ENCODE results near the gene ORM2.

Gene ORM2

GRCh38 chr9:114346146-114346545 lies 16.5 kb downstream of the ORM2 start:
- no peak for FAIRE-seq

GRCh38 chr9:114347675-114348074 lies 18.0 kb downstream of the ORM2 start:
- no peak for FAIRE-seq
- no peak for DNase-seq (ENCODE audit: insufficient read length, low spot score)

More at GRCh38 chr9:114346146-114346545, 16.5 kb downstream of the ORM2 start:
- DNase-seq (ENCODE audit: insufficient read length, low spot score) = no peak

- DNase-seq (ENCODE audit: insufficient read length, low spot score) (no peak), FAIRE-seq (no peak)
These were observed 18.7 kb downstream of the ORM2 start for GRCh38 chr9:114348261-114348905.

GRCh38 chr9:114348906-114349482 lies 19.3 kb downstream of the ORM2 start:
- DNase-seq (ENCODE audit: insufficient read length, low spot score) (peak; percentile 86), FAIRE-seq (peak; percentile 42)

- FAIRE-seq (no peak), DNase-seq (ENCODE audit: insufficient read length, low spot score) (no peak)
These were observed 20.2 kb downstream of the ORM2 start for GRCh38 chr9:114349713-114350480.

GRCh38 chr9:114350636-114351401 lies 21.1 kb downstream of the ORM2 start:
- DNase-seq (ENCODE audit: insufficient read length, low spot score) (no peak), FAIRE-seq (no peak)

- DNase-seq (ENCODE audit: insufficient read length, low spot score) = no peak
- FAIRE-seq = no peak
These were observed 22.3 kb downstream of the ORM2 start for GRCh38 chr9:114351932-114352331.

GRCh38 chr9:114355821-114356220 lies 26.2 kb downstream of the ORM2 start:
- DNase-seq (ENCODE audit: insufficient read length, low spot score) = no peak
- no peak for FAIRE-seq

- FAIRE-seq (no peak), DNase-seq (ENCODE audit: insufficient read length, low spot score) (no peak)
These were observed 27.1 kb downstream of the ORM2 start for GRCh38 chr9:114356792-114357191.

GRCh38 chr9:114357360-114357759 lies 27.7 kb downstream of the ORM2 start:
- no peak for DNase-seq (ENCODE audit: insufficient read length, low spot score)

GRCh38 chr9:114357911-114358328 lies 28.3 kb downstream of the ORM2 start:
- DNase-seq (ENCODE audit: insufficient read length, low spot score) (no peak), FAIRE-seq (no peak)

More at GRCh38 chr9:114357360-114357759, 27.7 kb downstream of the ORM2 start:
- FAIRE-seq = no peak

- FAIRE-seq = no peak
- DNase-seq (ENCODE audit: insufficient read length, low spot score) = no peak
These were observed 30.1 kb downstream of the ORM2 start for GRCh38 chr9:114359801-114360200.

- FAIRE-seq (no peak), DNase-seq (ENCODE audit: insufficient read length, low spot score) (no peak)
These were observed 31.9 kb downstream of the ORM2 start for GRCh38 chr9:114361542-114361941.

- FAIRE-seq = no peak
- no peak for DNase-seq (ENCODE audit: insufficient read length, low spot score)
These were observed 32.7 kb downstream of the ORM2 start for GRCh38 chr9:114362394-114362793.

- no peak for FAIRE-seq
These were observed 33.8 kb downstream of the ORM2 start for GRCh38 chr9:114363424-114363823.

GRCh38 chr9:114364134-114365041 lies 34.7 kb downstream of the ORM2 start:
- FAIRE-seq (no peak), DNase-seq (ENCODE audit: insufficient read length, low spot score) (peak; percentile 48)

More at GRCh38 chr9:114363424-114363823, 33.8 kb downstream of the ORM2 start:
- DNase-seq (ENCODE audit: insufficient read length, low spot score) = no peak

- FAIRE-seq (no peak), DNase-seq (ENCODE audit: insufficient read length, low spot score) (no peak)
These were observed 35.5 kb downstream of the ORM2 start for GRCh38 chr9:114365194-114365593.

GRCh38 chr9:114366334-114367128 lies 36.9 kb downstream of the ORM2 start:
- DNase-seq (ENCODE audit: insufficient read length, low spot score) = peak; percentile 41
- no peak for FAIRE-seq

GRCh38 chr9:114367366-114367765 lies 37.7 kb downstream of the ORM2 start:
- DNase-seq (ENCODE audit: insufficient read length, low spot score) (no peak), FAIRE-seq (no peak)
